HG02840 (cell line): ENCODE measurements around the gene SIN3A.
"Not testable (repeated sequence)": the region's sequence is repeated elsewhere in the genome, so short reads cannot be mapped to it uniquely, and the experiment has no call there.

Experiments used
- ATAC-seq: cut with Tn5 transposase; IDR thresholded peaks from one replicate; pipeline ENCODE4 v1.9.1; 2021; ENCODE audit warnings: mild to moderate bottlenecking, moderate library complexity, moderate number of reproducible peaks; ENCODE audit not compliant: unreplicated experiment, low FRiP score

The SIN3A gene

DNA sequence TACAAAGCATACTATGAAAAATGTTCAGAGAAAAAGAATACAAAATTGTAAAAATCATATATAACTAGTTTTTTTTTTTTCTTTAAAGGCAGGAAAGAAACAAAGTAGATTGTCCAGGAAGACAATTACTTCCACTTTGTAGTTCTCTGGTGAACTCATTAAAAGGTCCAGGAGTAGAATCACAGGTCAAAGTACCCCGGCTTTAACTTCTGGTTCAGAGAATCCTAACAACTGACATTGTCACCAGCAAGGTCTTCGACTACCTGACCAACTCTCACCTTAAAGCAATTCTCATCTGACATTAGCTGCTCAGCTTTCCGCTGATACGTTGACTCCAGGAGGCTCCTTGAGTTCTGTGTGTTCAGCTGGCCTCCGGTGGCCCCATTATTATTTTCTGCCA, 67.5 kb downstream of the SIN3A start:
- ATAC-seq, result not testable (repeated sequence)

DNA sequence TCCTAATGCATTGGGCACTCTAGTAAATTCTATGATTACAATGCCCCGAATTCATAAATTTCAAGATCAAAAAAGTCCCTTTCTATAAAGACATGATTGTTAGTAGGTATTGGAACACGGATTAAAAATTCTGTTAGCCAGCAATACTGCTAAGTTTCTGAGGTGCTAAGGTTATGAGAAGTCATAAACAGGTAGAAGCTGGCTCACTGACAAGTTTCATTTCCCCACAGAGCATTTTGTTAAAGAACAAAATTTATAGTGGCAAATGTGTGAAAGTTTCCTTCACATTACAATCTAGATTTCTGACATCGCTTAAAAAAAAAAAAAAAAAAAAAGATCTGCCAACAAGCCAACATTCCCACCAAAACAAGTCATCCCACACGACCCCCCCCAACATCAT, 70.7 kb downstream of the SIN3A start:
- ATAC-seq, result no peak

DNA sequence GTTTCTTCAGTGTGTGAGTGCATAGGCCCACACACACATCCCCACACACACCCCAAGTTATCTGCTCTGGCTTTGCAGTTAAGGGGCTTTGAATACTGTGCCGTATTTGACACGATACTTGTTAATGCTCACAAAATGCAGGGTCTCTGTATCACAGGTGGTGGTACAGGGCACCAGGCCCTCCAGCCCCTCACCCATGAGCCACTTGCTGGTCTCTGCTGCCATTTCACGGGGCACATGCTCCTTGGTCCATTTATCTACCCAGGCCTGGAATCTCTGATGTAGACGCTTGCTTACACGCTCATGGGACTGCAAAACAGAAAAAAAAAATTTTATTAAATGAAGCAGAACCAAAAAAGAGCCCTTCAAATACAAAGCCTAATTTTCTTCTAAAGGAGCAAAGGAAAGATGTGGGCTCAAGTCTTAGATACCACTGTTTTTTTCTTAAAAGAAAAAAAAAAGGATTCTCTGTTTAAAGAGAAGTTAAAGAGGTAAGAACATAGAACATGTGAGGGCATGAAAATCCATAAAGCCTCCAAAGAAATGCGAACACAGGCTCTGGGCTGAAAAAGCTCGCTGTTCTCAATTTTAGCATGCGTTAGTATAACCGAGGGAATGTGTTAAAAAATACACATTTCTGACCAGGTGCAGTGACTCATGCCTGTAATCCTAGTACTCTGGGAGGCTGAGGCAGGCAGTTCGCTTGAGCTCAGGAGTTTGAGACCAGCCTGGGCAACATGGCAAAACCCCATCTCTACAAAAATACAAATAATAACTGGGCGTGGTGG, 79.4 kb downstream of the SIN3A start:
- no peak for ATAC-seq

DNA sequence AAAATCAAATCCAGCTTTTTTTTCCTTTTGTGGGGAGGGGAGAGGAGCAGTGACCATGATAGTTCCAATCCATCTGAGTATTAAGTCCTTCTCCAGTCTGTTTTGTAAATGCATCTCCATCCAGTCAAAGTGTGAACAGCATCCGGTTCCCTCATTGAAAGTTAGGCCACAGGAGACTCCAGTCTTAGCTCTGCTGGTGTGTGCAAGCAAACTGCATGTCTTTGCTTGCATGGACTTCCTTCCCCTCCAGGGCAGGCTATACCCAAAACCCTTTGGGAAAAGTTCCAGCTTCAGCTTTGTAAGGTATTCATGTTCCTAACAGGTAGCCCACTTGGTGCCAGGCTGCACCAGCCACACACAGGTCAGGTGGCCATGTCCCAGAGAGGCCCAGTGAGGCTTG, 80.0 kb downstream of the SIN3A start:
- no peak for ATAC-seq

DNA sequence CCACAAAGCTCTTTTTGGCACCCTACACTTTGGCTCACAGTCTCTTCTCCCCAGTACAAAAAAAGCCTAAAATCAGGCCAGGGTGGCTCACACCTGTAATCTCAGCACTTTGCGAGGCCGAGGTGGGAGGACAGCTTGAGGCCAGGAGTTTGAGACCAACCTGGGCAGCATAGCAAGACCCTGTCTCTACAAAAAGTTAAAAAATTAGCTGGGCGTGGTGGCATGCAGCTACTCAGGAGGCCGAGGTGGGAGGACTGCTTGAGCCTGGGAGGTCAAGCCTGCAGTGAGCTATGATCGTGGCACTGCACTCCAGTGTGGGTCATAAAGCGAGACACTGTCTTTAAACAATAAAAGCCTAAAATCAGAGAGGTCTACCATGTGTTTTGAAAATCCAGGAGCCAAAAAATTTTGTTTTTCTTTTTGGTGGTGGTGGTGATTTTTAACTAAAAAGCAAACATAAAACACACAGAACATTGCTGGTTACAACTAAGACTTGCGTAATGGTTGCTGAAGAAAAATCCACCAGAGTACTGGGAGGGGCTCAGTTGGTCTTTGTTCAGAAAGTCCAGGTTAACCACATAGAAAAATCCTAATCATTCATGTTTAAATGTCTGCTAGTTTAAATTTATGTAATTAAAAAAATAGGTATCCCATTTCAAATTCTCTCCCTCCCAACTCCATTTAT, 81.5 kb downstream of the SIN3A start:
- no peak for ATAC-seq

DNA sequence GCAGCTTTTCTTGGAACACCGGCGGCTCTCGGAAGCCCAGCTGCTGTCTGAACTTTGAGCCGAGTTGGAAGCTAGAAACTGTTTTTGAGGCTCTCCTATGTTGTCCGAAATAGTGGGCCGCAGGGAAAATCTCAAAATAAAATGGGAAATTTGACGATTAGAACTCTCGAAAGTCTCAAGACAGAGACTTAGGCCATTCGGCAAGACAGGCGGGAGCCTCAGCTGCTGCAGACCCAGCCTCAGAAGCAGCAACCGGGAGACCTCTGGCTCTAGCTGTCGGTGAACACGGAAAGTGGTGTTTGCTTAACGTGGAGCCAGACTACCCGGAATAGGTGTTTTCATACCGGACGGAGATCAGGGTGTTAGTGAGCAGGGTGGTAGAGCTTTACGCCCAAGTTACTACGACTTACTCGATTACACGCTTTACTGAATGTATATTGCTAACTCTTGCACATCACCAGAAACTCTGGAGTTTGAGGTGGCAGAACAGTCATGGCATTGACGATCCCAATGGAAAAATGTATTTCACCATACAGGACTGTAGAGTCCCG, 82.7 kb downstream of the SIN3A start:
- ATAC-seq, result no peak

DNA sequence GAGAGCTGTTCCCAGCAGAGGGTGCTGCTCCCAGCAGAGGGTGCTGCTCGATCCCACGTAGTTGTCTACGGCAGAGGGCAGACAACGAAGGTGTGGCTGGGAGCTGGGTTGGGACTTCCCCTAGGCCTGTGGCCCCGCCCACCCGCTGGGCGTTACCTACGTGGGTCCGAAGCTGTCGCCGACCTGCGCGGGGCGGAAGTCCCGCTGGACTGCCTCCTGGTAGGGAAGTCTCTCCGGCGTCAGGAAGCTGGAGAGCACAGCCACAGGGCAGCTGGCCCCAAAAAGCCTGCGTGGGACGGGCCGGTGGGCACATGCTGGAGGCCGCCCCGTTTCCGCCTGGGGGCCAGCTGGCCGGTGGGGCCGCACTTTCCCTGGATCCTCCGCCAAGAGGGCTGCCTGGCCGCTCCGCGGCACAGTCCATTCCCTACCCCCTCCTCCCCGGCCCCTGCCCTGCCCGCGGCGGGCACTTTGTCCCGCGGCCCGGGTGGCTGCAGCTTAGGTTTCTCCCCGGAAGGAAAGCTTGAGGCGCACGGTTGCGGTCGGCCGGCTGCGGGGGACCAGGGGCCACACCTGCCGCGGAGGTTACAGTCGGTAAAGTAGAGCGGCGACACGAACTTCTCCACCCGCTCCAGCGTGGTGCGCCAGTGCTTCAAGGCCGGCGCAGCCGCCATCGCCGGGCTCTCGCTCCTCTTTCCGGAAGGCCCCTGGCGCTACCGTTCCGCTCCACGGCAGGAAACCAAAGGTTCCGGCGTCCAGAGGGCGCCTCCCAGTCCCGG, 83.4 kb downstream of the SIN3A start, which contains the start of gene MAN2C1:
Gene MAN2C1 (minus strand): TSS at position 695 of the 776 bp plus-strand sequence. CDS start 24 bp downstream, at position 671.
- ATAC-seq, result peak; percentile 86

DNA sequence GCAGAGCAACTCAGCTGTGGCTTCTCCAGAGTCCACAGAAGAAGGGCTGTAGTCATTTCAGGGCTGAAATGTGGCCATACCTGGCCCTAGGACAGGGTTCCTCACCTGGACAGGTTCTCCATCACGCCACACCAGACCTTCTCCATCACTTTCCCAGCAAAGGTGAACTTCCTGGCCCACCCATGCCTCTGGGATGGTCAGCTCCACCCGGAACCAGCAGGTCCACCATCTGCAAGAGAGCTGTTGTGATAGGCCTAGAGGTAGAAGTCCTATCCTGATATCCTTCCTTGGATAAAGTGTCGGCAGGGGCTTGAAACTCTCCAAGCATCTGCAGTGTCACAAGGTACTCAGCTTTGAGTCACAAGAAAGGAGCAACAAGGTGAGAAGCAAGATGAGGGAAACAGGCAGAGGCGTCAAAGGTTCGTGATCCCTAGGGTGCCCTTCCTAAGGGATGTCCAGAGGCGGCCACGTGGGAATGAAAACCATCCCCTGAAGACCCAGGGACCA, 84.0 kb downstream of the SIN3A start:
- no peak for ATAC-seq

DNA sequence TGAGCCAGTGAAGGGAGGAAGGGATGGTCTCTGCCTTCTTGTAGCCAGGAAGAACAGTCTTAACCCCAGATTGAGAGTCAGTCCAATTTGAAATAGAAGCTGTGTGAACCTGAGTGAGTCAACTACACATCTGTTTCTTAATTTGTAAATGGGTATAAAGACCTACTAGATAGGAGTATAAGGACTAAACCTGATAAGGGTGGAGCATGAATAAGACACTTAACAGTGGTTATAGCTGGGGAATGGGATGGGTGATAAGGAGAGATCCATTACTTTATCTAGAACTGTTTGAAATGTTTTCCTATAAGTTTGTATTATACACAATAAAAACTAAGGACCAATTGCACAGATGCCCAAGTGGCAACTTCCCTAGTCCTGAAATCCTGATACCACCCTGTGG, 84.5 kb downstream of the SIN3A start:
- ATAC-seq, result no peak

DNA sequence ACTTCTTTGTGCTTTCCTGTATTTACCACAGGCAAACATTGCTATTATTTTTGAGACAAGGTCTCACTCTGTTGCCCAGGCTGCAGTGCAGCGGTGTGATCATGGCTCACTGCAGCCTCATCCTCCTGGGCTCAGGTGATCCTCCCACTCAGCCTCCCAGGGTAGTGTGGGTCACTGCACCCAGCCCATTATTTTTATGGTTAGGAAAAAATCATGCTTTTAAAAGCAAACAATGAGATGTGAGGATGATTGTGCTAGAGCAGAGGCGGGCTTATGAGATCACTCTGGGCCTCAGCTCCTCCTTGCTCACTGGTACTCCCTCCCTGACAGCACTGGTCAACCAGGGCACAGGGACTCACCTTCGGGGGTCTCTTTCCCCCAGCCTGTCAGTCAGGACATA, 85.3 kb downstream of the SIN3A start:
- no peak for ATAC-seq

DNA sequence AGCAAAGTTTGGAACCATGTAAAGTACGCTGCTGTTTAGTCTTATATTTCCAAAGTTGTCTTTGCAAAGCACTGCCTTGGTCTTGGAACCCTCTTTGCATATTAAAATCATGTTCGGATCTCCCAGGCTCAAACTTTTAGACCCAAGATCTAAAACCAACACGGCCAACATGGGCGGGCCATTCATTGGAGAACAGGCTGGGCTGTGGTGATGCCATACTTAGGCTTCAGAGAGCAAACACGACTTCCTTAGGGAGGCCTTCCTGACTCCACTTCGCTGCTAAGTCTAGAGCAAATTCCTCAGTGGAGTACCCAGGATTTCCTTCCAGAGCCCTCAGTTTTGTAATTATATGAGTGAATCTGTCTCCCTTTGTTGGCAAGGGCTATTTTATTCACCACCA, 86.6 kb downstream of the SIN3A start:
- no peak for ATAC-seq

DNA sequence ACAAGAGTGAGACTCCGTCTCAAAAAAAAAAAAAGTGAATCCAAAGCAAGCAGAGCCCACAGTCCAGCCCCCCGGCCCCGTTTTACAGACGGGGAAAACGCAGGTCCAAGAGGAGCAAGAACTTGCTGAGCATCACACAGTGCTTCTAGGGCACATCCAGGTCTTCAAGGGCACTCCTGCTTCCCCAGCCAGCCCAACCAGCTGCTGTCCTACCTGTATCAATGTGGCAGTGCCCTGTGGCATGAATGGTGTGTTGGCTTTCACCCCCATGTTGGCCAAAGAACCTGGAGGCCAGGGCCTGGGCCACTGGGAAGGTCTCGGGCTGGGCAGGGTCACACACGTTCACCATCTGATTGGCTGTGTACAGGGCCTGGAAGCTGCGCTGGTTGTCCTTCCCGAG, 87.7 kb downstream of the SIN3A start:
- no peak for ATAC-seq

DNA sequence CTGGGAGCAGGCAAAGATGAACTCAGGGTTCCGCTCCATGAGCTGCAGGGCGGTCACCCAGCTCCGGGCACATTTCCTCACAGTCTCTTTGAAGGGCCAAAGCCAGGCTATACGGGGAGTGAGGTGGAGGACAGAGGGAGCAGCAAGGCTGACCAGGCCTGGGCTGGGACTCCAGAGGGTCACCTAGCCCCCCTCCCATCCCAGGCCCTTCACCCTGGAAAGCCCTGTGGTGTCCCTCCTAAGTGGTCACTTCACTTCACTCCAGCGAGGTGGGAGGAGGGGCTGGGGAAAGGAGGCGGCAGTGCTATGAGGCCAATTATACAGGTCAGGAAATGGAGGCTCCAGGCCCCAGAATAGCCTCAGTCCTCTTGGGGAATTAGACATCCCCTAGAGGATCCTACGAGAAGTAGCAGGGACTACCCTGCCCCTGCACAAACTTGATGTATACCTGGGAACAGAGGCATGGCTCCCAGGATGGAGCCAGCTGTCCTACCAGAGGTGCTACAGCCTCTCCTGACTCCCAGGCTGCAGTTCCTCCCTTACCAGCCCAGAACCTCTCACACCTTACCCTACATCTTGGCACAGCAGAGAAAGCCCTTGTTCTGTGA, 88.7 kb downstream of the SIN3A start:
- ATAC-seq, result no peak

DNA sequence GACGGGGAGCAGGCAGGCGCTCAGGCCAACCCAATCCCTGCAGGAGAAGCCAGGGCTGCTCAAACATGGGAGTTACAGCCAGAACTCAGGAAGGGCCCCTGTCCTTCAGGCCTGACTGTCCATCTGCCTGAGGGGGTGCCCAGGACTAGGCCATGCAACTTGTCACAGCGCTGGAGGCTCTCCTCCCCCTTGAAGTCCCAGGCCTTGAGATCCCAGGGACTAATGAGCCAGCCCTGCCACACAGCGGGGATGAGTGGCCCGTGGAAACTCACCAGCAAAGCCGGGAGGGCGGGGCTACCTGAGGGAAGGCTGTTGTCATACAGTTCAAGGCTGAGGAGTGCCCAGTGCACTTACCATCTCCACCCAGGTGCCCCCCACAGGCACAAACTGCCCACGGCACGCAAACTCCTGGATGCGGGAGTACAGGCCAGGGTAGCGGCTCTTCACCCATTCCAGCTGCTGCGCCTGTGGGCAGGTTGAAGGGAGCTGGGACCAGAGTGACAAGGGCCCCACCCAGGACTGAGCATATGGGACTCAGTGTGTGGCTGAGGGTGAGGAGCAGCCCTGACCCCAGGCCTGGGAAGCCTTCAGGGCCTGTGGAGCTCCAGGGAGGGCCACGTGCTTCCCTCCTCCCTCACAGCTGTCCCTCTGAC, 89.4 kb downstream of the SIN3A start:
- no peak for ATAC-seq

DNA sequence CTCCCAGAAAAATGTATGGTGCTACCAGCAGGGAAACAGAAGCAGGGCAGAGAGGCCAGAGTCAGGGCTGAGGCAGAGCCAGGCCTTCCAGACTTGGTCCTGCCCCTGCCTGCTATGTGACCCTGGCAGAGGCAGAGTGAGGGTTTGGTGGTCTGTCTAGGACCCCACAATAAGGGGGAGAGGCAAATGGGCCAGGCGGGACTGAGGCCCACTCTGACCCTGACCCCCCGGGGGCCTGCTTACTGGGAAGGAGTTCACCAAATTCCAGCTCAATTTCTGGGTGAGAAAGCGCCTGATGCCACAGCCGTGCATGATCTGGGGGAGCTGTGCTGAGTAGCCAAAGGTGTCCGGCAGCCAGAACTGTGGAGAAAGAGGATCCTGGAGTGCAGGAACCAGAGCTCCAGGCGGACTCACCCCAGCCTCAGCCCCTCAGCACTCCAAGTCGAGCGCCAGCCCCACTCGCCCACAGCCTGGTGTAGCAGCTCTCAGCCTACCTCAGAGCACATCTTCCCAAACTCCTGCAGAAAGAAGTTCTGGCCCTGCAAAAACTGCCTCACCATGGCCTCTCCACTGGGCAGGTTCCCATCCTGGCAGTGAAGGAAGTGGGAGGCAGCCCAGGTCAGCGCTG, 90.0 kb downstream of the SIN3A start:
- no peak for ATAC-seq

DNA sequence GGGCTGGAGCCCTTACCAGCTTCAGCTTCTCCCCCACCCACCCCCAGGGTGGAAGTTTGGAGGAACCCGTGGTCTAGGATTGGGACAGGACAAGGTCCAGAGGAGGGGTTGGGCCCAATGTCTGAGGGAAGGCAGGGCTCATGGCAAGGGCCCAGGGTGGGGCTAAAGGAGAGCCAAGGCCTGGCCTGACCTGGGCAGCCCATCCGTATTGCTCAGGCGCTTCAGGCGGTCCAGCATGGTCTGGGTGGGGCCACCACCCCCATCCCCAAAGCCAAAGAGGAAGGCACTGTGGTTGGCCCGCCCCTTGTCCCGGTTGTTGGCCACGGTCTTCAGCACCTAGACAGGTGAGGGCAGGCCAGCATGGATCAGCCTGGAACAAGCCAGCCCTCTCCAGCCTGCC, 90.6 kb downstream of the SIN3A start:
- ATAC-seq, result no peak

DNA sequence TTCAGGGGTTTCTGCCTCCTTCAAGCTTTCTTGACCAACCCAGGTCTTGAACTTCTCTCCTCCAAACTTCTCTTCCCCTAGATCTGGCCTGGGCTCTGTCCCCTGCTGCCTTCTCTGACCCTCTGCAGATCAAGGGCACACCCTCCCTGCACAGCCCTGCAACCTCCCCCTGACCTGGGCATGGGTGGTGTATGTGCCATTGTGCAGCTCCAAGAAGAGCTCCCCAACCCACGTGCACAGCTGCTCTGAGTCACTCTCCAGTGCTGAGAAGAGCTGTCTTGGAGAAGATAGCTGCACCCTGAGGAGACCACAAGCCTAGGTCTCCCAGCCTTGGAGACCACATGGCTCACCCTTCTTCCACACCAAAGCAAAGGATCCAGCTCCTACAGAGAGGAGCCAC, 91.1 kb downstream of the SIN3A start:
- ATAC-seq, result no peak

DNA sequence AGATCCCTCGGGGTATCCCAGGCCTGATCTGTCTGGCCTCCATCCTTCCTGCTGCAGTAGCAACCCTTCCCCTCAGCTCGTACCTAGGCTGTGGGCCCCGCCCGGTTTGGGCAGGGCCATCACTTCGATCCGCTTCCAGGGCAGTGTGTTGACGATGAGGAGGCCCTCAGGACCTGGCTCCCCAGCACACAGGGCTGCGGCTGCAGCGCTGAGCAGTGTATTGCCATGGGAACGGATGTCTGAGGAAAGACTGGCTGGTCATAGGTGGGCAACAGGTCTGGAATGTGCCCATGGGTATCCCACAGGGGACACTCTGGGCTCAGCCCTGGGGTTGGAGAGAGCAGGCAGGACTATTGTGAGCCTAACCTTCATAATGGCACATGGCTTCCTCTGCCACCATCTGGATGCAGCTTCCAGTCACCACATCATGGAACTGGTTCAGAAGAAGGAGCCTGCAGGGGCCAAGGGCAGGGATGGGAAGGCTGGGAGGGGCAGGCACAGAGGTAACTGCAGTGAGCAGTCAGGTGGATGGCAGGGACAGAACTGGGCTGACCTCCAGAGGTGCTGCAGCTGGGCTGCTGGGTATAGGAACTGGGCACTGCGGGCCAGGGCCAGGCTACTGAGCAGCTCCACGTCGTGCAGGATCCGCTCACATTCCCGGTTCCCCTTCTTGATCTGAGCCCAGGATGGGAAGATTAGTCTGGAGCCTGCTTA, 91.8 kb downstream of the SIN3A start:
- no peak for ATAC-seq
